Transverse colon (tissue), 4 donors: ENCODE measurements around the gene CCDC179.

Experiments used
- EP300 ChIP-seq: sonication (generic); formaldehyde crosslinking; IDR thresholded peaks from one replicate; pipeline ENCODE4 v1.6.1; 2017; ENCODE audit warnings: antibody characterized with exemption, low read depth
- POLR2A ChIP-seq: fragments of 450-650 bp; IDR thresholded peaks from one replicate; pipeline ENCODE4 v1.6.1; 2016; ENCODE audit warnings: antibody characterized with exemption, mild to moderate bottlenecking, moderate library complexity
- POLR2AphosphoS5 ChIP-seq, 3 donors: sonication (generic); formaldehyde crosslinking; IDR thresholded peaks; one replicate each; pipeline ENCODE4 v1.6.1; 2016; ENCODE audit warnings: antibody characterized with exemption in 3 of 3
- TF ChIP-seq, protein P1 (sequence below), 5 experiments: fragments of 200-600 bp in 3 of 5; fragments of 450-650 bp in 2 of 5; sonication (generic) in 3 of 5; IDR thresholded peaks; 1 replicate in 2 of 5; 2 replicates in 3 of 5; pipeline ENCODE4 v1.5.1; 2016 to 2017; ENCODE audit warnings: antibody characterized with exemption in 5 of 5, inconsistent platforms in 3 of 5, mild to moderate bottlenecking in 2 of 5, moderate library complexity in 1 of 5

- TF ChIP-seq, protein P1, sequence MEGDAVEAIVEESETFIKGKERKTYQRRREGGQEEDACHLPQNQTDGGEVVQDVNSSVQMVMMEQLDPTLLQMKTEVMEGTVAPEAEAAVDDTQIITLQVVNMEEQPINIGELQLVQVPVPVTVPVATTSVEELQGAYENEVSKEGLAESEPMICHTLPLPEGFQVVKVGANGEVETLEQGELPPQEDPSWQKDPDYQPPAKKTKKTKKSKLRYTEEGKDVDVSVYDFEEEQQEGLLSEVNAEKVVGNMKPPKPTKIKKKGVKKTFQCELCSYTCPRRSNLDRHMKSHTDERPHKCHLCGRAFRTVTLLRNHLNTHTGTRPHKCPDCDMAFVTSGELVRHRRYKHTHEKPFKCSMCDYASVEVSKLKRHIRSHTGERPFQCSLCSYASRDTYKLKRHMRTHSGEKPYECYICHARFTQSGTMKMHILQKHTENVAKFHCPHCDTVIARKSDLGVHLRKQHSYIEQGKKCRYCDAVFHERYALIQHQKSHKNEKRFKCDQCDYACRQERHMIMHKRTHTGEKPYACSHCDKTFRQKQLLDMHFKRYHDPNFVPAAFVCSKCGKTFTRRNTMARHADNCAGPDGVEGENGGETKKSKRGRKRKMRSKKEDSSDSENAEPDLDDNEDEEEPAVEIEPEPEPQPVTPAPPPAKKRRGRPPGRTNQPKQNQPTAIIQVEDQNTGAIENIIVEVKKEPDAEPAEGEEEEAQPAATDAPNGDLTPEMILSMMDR (IDR thresholded peaks at IDR 0.05), result no peak
- TF ChIP-seq POLR2A, result no peak
- no peak for TF ChIP-seq EP300
- TF ChIP-seq POLR2AphosphoS5 (IDR thresholded peaks at IDR 0.05), result no peak
Measured at GRCh38 chr11:22901603-22902002, 41.3 kb upstream of the CCDC179 start.
